ENCODE results near the gene RSPO1. TPM values are rescaled to one million over a fixed set of nuclear protein-coding genes. Genes with fewer than 3 reads are reported as not detected.

The RSPO1 gene
- total RNA-seq, 3 donors from 2014 or later, result 0.12 to 1.7 (median 0.53) TPM

DNA sequence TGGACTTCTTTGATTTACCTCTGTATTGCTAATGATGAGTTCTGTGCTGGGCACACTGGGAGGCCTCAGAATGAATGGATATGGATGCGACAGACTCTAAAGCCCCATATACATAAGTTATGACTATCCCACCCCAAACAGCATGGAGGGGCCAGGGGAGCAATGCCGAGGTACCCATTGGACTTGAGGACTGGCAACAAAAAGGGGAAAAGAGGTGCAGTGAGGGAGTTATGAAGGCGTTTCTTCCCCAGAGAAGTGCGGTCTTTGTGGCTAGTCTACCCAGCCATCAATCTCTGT lies 42.4 kb upstream of the RSPO1 start:
- ATAC-seq (no peak), DNase-seq (no peak)
- Histone ChIP-seq H3K4me1 (ENCODE audit: low read depth) (peaks cover 9% of the 10 kb centered on the region), H3K36me3 (ENCODE audit: low read depth) (no peaks in the 10 kb centered on the region), H3K4me3 (no peak overlapping the region), H3K9me3 (no peaks in the 10 kb centered on the region)
- TF ChIP-seq CTCF (IDR thresholded peaks at IDR 0.05), result no peak
- intact Hi-C loops (cut with DNase I, micrococcal nuclease), result no loop called here

GRCh38 chr1:37676281-37677142 lies 41.8 kb upstream of the RSPO1 start:
- TF ChIP-seq CTCF (IDR thresholded peaks at IDR 0.05), result no peak
- Histone ChIP-seq H3K4me1 (ENCODE audit: low read depth) (peaks cover 9% of the 10 kb centered on the region), H3K36me3 (ENCODE audit: low read depth) (no peaks in the 10 kb centered on the region), H3K9me3 (no peaks in the 10 kb centered on the region), H3K4me3 (no peak overlapping the region)
- ATAC-seq, result peak; percentile 19
- DNase-seq, result peak in 1 of 3 donors; percentile 20
- intact Hi-C loops (cut with DNase I, micrococcal nuclease), result no loop called here

DNA sequence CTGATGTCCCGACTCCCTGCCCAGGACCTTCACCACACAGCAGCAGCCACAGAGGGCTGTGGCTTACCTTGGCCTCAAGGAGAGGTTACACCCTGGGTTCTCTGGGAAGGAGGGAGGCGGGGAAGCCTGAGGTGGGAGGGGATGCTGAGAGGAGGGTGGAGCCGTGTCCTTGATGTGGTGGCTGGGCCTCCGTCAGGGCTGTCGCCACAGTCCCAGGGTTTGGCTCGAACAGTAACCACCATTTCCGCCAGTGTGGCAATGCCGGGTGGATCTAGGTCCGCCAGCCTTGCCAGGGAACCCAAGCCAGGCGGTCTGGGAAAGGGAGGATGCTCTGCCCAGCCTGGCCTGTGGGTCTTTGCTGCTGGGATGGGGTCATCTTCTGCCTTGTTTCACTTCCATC lies 39.2 kb upstream of the RSPO1 start:
- ATAC-seq (peak; percentile 75), DNase-seq (peak; percentile 12 to 56 (median 37))
- no peaks in the 10 kb centered on the region for H3K36me3 ChIP-seq (ENCODE audit: low read depth)
- no peak for TF ChIP-seq CTCF (IDR thresholded peaks at IDR 0.05)
- no peaks in the 10 kb centered on the region for H3K9me3 ChIP-seq
- no peak overlapping the region for H3K4me3 ChIP-seq
- peaks cover 9% of the 10 kb centered on the region for H3K4me1 ChIP-seq (ENCODE audit: low read depth)
- intact Hi-C loops (cut with DNase I, micrococcal nuclease), result no loop called here

GRCh38 chr1:37672136-37672870 lies 37.6 kb upstream of the RSPO1 start:
- no peaks in the 10 kb centered on the region for H3K9me3 ChIP-seq
- H3K4me1 ChIP-seq (ENCODE audit: low read depth), result peaks cover 9% of the 10 kb centered on the region
- H3K36me3 ChIP-seq (ENCODE audit: low read depth), result no peaks in the 10 kb centered on the region
- no peak for DNase-seq
- H3K4me3 ChIP-seq, result no peak overlapping the region
- TF ChIP-seq CTCF (IDR thresholded peaks at IDR 0.05), result no peak
- intact Hi-C loops (cut with DNase I, micrococcal nuclease), result no loop called here
- ATAC-seq, result no peak

DNA sequence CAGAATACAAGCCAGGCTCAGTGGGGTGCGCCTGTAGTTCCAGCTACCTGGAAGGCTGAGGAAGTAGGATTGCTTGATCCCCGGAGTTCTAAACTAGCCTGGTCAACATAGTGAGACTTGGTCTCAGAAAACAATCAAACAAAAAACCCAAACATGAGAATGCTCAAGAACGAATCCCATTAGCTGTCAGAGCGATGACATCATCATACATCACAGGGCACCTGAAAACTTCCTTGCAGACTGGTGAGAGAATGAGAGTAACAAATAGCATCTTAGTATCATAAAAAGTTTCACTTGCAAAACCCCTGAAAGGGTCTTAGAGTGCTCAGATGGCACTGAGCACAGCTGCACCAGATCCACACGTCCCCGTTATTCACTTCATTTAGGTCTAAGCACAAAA lies 36.6 kb upstream of the RSPO1 start:
- TF ChIP-seq CTCF (IDR thresholded peaks at IDR 0.05), result no peak
- ATAC-seq (no peak), DNase-seq (no peak)
- no peak overlapping the region for H3K4me3 ChIP-seq
- intact Hi-C loops (cut with DNase I, micrococcal nuclease), result no loop called here
- H3K36me3 ChIP-seq (ENCODE audit: low read depth), result no peaks in the 10 kb centered on the region
- peaks cover 6% of the 10 kb centered on the region for H3K4me1 ChIP-seq (ENCODE audit: low read depth)
- no peaks in the 10 kb centered on the region for H3K9me3 ChIP-seq

Measured in mucosa of descending colon (tissue), 3 donors.